SU-DHL-6 (cell line): ENCODE results near the gene CRNN.

Source experiments
- EZH2phosphoT487 ChIP-seq: fragments of 200-600 bp; sonication (generic), shearing (Covaris generic); conservative IDR thresholded peaks from 2 replicates; pipeline ENCODE4 v1.6.1; 2018; ENCODE audit warnings: mild to moderate bottlenecking, antibody characterized with exemption, low read length, moderate library complexity, mixed read lengths
- TF ChIP-seq, protein P1 (sequence below): fragments of 200-600 bp; sonication (generic); IDR thresholded peaks from one replicate; pipeline ENCODE4 v1.5.1; 2017; ENCODE audit warnings: antibody characterized with exemption, mild to moderate bottlenecking, low read length, moderate library complexity; ENCODE audit not compliant: insufficient read depth, poor library complexity, severe bottlenecking

DNA sequence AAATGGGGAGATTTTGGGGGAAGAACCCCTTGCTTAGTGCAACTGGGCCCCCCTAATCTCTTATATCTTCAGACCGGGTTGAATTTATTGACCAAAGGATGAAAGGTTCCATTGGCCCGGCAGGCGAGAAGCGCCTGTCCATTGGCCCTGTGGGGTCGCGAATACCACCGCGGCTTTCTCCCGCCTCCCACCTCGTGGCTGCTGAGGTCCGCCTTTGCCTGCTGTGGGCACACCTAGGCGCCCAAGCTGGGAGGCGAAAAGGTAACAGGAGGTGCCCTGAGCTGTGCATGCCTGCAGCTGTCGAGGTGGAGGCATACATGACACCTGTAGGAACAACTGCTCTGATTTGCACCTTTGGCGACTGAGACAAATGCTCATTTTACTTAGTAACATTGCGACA is 33.1 kb downstream of the CRNN start:
- TF ChIP-seq, protein P1, sequence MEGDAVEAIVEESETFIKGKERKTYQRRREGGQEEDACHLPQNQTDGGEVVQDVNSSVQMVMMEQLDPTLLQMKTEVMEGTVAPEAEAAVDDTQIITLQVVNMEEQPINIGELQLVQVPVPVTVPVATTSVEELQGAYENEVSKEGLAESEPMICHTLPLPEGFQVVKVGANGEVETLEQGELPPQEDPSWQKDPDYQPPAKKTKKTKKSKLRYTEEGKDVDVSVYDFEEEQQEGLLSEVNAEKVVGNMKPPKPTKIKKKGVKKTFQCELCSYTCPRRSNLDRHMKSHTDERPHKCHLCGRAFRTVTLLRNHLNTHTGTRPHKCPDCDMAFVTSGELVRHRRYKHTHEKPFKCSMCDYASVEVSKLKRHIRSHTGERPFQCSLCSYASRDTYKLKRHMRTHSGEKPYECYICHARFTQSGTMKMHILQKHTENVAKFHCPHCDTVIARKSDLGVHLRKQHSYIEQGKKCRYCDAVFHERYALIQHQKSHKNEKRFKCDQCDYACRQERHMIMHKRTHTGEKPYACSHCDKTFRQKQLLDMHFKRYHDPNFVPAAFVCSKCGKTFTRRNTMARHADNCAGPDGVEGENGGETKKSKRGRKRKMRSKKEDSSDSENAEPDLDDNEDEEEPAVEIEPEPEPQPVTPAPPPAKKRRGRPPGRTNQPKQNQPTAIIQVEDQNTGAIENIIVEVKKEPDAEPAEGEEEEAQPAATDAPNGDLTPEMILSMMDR: no peak
- TF ChIP-seq EZH2phosphoT487: no peak
